GM18507 (cell line): ENCODE measurements around the gene JCHAIN.
A peak's percentile ranks its signal among the peaks of the same experiment; 100 is the strongest.
"Not testable (repeated sequence)": the region's sequence is repeated elsewhere in the genome, so short reads cannot be mapped to it uniquely, and the experiment has no call there.

Experiments
- DNase-seq: peaks from one replicate; pipeline ENCODE4 v3.0.0; 2011; ENCODE audit warnings: low read depth; ENCODE audit not compliant: insufficient read length; ENCODE audit errors: extremely low spot score
- FAIRE-seq: peaks from 2 replicates; lab custom pipeline; 2011; peaks lifted over from hg19 to GRCh38; lab: Jason Lieb, UNC

The JCHAIN gene

DNA sequence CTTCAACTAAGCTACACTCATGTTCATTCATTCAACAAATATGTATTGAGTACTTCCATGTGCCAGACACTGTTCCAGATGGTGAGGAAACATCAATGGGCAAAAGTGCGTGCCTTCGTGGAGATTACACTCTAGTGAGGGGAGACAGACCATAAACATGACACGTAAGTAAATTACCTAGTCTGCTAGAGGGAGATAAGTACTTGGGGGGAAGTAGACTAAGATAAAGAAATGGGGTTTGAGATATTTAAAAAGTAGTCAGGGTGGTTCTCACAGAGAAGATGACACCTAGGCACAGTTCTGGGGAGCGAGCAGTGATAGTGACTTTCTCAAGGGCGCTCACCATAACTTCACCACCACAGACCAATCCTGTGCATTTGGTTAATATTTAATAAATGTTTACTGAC is 11.7 kb downstream of the JCHAIN start:
- DNase-seq (no peak), FAIRE-seq (peak; percentile 12)

DNA sequence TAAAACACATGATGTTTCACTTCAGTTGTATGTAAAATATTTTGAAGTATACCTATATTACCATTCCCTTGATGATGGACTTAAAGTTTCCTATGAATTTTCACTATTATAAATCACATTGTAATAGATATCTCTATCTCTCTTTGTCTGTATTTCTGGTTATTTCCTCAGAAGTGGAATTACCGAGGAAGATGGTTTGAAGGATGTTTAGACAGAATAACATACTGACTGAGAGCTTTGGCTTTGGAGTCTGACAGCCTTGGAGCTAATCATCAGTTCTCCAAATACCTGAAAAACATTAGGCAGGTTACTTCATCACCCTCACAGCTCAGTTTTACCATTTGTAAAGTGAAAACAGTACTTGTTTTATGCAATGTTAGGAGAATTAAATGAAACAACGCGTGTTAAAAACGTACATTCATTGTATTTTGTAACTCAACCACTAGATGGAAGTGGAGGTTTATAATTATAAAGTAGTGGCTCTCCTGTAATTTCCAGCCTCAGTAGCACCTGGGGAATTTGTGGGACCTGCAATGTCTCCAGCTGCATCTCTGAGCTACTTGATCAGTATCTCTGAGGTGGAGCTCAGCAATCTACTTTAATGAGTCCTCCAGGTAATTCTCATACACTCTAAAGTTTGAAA is 14.3 kb downstream of the JCHAIN start:
- no peak for DNase-seq
- peak; percentile 74 for FAIRE-seq

DNA sequence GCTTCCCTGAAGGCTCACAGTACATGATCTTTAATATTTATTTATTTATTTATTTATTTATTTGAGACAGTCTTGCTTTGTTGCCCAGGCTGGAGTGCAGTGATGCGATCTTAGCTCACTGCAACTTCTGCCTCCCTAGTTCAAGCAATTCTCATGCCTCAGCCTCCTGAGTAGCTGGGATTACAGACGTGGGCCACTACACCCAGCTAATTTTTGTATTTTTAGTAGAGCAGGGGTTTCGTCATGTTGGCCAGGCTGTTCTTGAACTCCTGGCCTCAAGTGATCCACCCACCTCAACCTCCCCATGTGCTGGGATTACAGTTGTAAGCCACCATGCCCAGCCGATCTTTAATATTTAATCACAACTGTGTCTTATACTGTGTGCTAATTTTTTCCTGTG is 15.6 kb downstream of the JCHAIN start:
- DNase-seq, FAIRE-seq: not testable (repeated sequence)

DNA sequence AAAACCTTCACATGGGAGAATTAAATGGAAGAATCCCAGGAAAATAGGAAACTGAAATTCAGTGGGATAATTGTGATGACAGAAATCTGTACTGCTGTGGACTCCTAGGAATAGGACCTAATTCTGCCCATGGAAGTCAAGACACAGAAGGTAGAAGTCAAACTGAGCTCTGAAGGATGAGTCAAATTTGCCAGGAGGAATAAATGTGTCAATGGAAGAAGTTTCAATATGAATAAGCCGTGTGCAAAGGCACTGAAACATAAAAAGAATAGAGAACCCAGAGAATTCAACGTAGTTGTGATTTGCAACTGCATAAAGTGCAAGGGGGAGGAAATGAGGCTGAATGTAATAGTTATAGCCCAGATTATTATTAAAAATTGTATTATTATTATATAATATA is 26.1 kb downstream of the JCHAIN start:
- FAIRE-seq (no peak), DNase-seq (no peak)

DNA sequence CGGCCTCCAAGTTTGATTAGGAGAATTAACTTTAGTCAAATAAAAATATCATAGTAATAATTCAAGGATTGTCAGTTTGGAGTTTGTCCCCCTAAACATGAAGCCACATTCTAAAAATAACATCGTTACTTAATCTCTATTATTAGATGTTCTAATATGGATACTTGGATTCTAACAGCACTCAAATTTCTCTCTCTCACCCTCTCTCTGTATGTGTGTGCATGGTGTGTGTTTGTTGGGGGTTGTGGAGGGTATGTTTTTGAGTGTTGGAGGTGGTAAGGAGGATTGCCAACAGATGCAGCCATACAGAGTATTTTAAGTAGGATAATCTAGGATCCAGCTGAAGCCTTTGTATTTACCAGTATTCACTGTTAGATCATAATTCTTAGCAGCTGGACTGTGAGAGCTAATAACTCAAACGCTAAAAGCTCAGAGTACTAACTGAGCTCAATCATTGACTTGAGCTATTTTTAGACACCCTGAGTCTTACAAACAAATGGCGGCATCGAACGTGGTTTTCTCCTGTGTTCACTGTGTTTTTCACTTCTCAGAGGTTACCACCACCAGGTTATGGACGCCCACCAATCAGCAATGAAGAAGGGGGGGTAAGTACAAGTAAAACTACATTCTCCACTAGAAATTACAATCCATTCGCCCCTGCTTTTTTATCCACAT is 28.9 kb downstream of the JCHAIN start:
- FAIRE-seq, result peak; percentile 44
- no peak for DNase-seq

DNA sequence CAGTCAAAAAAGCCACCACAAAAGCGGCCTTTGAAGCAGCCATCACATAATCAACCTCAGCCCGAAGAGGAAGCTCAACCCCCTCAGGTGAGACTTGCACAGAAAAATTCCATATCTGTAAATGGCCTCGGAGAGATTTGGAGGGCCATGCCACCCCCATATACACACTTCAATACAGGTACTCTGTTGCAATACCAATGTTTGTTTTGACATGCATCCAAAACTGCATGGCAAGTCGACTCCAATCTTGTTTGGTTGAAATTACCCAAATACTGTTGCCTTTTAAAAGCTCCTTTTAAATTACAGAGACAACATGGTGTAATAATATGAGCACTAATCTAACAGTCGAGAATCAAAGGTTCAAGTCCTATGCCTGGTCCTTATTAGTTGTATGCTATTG is 31.8 kb downstream of the JCHAIN start:
- DNase-seq (no peak), FAIRE-seq (no peak)

DNA sequence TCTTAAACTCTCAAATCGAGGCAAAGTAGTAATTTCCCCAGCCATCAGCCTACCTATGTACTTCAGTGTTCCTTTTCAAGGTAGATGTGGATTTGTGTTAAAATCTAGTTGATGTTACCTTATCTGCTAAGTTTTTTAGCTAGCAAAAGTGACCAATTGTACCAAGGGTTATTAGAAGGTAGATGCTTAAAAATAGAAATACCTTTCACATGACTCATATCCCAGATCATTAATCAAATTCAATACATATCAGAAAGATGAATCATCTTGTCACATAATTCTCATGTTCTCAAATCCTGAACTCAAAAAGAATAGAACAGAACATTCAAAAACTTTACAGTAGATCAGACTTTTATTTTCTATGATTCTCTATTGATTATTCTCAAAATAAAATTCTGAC is 34.3 kb downstream of the JCHAIN start:
- DNase-seq (no peak), FAIRE-seq (no peak)

DNA sequence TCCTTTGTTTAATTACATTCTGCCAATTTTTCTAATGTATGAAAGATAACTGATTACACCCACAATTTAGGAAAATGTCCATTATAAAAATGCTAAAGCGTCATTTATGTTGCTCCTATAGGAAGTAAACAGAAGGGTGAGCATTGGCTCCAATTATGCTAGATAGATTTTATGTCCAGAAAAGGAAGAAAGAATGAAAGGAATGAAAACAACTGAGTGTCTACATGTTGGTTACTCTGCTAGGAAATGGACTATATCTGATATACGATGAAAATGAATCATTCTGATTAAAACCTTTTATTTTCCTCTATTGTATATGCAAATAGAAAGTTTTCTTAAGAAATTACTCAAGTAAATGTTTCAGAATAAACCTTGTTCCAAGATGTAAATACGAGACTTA is 36.1 kb downstream of the JCHAIN start:
- DNase-seq (no peak), FAIRE-seq (peak; percentile 33)

DNA sequence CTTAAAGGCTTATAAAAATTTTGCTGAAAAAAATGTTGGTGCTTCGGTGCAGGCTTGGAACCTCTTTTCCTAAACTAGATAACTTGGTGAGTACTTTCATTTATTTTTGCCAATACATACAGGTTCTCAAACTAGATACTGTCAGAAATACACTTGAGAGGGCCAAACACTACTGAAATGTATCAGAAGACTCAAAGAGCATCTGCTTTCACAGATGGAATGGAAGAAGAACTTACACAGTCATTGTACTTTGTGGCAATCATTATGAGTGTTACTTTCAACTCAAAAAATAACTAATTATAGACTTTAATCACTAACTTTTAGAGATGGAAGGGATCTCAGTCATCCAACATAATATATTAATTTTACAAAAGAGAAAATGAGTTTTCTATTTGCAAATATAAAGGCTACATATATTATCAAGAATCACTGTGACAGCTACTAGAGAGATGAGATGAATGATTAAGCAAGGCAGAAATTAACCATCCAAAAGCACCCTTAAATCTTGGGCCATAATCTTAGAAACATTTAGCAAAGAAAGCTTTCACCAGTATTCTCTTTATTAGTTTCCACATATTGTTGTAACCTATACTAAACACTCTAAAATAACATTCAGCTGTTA is 36.7 kb downstream of the JCHAIN start:
- DNase-seq, result no peak
- no peak for FAIRE-seq

DNA sequence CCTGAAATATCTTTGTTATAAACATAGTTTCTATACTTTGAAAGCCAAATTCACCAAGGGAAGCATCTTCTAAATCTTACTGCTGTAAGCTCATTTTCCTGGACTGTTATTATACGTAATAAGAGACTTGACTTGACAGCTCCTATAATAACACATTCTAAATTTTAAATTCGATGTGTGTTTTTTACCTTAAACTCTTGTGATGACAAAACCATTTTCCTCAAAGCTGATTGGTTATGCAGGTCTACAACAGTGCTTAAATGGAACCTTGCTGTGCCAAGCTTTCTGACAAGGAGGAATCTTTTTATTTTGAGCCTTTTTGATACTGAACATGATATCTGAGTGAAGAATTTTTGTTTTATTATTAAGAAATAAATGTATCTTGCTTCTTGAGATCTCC is 37.9 kb downstream of the JCHAIN start, which contains the start of gene ENAM:
Gene ENAM, plus strand, starts transcription at position 301 of the 400 bp plus-strand sequence. CDS start 757 bp downstream, outside the sequence.
- FAIRE-seq, result no peak
- no peak for DNase-seq

DNA sequence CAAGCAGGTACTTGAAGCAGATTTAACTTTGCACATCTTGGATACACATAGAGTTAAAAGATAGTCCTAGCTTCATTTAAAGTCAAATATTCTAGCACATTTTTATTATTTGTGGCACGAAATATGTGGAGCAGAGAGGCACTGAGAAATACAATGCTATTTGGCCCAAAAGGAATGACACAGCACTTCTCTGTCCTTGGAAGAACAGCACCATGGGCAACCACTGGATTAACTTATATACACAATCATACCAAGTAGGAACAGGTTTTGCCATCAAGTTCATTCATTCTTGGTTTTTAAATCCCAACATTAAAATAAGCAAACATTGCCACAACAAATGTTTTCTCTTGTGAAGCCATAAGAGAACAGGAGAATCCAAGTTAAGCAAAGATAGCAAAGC is 38.7 kb downstream of the JCHAIN start:
- DNase-seq (no peak), FAIRE-seq (no peak)

DNA sequence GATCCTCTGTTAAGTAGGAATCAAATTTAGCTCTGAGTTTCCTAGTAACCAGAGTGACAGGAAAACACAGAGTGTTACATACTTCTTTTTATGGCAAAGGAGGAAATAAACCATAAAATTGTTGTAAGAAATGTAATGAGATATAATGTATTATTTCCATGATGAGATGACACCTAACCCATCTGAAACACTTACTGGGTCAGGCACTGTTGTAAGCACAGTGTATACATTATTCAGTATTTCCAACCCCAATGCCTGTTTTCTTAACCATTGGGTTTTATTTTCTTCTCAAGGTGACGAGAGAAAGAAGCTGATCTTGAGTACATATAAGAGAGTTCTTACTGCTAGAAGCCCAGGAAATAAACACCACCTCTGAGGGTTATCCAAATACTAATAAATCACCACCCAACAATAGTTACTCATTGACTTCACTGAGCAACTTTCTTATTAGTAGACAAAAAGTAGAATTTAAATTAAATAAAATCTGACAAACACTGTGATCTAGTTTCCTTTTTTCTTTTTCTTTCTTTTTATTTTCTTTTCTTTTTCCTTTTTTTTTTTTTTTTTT is 42.0 kb downstream of the JCHAIN start:
- FAIRE-seq (no peak), DNase-seq (no peak)

DNA sequence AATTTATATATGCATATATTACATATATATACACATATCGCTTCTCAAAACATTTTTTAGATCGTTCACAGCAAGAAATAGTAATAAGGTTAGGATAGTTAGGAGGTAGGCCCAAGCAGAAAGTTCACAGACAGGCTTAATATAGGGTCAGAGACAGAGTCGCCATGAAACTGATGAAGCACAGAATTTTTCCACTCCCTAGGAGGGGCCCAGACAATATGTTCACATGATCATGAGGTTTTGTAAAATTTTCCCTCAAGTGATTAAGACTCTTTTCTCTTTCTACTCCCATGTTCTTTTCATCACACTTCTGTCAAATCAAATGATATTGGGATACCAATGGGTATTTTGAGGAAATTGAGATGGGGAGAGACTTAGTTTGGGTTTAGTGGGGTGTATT is 43.0 kb downstream of the JCHAIN start:
- no peak for DNase-seq
- FAIRE-seq, result no peak

DNA sequence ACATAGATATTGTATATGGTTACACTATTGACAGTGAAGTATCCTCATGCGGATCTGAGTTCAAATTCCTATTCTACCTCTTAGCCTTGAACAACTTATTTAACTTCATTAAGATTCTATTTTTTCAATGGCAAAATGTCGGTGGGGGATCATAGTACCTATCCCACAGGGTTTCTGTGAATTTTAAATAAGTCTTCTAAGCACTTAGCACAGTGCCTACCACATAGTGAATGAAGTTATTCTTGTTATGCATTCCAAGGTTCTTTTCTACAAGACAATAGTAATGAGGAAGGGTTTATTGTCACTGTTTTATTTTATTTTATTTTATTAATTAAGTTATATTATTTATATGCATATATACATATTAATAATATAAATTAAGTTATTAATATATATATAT is 46.5 kb downstream of the JCHAIN start:
- DNase-seq (no peak), FAIRE-seq (no peak)

DNA sequence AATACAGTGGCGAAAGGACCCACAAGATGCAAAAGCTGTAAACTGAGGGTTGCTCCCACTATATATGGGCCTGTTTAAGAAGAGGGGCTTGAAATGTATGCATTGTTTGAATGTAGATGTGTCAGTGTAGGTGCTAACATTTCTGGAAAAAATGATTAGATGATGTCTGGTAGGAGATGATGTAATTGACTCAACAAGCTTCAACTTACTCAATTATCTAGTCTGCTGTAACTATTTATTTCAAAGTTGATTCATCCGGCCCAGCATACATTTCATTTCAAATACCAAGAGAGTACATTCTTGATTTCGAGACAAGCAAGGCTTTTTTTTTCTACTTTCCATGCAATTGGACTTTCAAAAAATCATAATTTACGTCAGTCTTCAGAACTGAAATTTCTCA is 47.0 kb downstream of the JCHAIN start:
- DNase-seq (no peak), FAIRE-seq (no peak)

DNA sequence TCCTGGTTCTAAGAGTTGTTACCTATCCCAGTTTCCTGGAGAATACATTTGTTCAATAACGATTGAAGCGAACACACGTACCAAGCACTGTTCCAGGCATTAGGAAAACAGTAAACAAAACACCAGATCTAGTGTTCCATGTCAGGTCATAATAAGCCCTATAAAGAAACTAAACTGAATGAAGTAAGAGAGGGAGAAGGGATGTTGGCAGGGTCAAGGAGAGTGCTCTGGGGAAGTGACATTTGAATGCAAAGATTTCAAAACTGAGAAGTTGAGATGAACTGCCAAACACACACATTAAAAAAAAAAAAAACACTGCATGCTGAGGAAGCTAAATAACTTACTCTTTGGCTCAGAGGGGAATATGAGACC is 52.1 kb downstream of the JCHAIN start:
- FAIRE-seq, result no peak
- DNase-seq, result no peak

DNA sequence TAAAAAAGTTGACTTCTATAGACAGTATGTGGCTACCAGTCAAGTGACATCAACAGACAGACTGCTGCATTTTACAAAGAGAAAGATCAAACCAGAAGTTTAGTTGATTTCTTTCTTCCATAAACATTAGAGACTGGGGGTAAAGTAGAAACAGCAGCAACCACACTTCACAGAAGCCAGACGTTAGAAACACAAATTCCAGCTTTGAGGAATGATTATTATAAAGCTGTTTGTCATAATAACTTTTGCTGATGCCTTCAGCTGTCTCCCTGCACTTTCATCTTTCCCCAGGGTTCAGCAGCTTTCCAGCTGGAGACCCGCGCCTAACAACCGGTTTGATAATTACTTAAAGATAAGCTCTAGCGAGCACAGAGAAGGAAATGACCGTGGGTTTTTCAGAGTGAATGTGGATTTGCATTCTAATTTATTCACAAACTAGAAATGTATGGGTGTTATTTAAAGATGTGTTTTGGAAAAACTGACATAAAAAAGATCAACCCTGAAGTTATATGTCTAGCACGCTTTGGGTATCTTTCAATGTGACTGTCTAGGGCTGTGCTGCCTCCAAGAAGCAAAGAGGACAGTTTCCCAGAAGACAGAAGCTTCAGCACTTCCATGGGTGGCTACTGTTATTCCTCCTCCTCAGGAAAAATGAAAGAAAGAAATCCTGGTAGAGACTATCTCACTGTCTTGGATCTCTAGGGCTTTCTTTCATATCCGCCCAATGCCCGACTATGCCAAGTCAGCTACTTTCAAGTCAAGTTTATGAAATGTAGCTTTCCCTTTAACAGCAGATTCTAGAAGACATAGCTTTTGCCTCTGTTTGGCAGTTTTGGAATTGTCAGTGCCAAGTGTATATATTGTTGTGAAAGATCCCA is 52.8 kb downstream of the JCHAIN start:
- FAIRE-seq (peak; percentile 71), DNase-seq (no peak)

DNA sequence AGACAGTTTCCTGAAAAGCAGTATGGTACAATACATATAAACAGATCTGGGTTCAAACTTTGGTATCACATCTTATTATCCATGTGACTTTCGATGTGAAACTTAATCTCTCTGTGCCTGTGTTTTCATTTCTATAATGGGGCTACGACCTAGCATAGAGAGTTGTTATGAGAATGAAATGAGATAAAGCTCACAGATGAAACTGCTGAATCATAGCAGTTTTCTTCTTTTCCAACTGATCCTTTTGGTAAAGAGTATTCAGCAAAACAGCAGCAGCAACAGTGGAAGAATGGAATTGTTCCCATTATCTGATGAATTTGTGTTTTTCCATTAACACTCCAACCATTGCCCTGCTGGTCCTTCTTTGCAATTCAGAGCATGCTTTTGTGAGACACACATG is 58.0 kb downstream of the JCHAIN start:
- no peak for DNase-seq
- no peak for FAIRE-seq

DNA sequence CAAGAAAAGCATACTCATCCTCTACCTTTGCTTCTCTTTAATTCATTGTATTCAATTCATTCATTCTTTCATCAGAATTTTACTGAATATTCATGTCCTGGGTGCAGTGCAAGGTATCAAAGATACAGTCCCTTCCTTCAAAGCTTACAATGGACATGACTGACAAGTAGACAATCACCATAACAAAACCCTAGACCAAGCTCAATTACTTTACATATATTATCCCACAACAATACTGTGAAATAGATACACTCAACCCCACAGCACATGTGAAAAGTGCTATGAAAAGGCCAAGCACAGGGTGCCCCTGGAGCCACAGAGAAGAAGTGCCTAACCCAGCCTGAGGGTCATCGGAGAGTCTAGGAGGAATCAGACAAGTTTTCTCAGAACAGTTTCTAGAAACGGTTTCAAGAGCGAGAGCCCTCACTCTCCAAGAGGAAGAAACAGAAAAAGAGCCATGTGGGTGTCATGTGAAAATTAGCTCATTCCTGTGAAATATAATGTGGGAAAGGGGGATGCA is 58.9 kb downstream of the JCHAIN start:
- FAIRE-seq, result no peak
- DNase-seq, result no peak

DNA sequence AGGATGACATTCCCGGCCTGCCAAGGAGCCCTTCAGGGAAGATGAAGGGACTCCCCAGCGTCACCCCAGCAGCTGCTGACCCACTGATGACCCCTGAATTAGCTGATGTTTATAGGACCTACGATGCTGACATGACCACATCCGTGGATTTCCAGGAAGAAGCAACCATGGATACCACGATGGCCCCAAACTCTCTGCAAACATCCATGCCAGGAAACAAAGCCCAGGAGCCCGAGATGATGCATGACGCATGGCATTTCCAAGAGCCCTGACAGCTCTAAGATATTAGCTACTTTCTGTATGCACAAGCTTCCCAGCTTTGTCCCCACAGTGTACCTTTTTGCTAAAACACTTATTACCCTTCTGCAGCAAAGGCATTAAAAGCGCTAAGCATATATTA is 59.8 kb downstream of the JCHAIN start:
- no peak for DNase-seq
- FAIRE-seq, result no peak
